ENCODE results near the gene TCF7L2. TPM values are rescaled to one million over a fixed set of nuclear protein-coding genes. Genes with fewer than 3 reads are reported as not detected.

Gene TCF7L2
- total and polyA plus RNA-seq, 9 donors, result 21.1 to 41.7 (median 34.5) TPM

DNA sequence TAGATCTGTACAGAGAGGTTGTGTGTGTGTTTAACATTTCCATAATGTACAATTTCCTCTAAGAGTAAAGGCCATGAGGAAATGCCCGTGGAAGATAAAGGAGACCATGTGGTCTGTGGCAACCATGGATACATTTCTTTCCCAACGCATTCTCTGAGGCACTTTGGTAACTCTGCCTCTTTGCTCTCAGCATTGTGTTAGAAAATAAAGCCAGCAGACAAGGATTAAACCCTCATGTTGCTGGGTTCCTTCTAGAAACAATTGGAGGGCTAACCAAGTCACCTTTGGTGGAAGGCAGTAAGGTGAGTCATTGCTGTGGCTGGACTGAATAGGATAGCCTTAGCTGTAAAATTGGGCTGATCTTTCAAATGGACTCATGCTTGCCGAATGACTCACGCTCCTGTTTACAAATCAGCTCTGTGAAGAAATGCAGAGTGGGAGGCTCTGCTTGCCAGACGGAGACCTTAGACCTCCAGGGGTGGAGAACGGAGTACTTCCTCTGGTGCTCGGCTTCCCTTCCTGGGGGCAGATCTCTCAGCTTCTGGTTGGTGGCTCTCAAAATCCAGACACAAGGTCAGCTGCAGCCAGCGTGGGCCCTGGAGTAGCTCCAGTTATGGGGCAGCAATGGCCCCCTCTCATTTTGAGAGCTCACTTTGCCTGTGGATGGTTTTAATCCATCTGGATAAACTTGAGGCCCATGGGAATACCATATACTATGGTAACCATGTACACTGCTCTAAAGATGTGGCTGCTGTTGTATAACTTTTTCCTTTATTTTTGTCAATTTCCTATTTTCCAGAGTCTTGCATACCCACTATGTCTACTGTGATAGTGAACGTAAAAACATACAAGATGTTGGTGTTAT, 137.3 kb downstream of the TCF7L2 start:
- no peaks in the 10 kb centered on the region for H3K36me3 ChIP-seq
- WGBS, 3 donors, result 17 to 26% (median 23%) methylated on average over 9 of the region's 9 CpGs
- TF ChIP-seq EP300 (IDR thresholded peaks at IDR 0.05), result no peak
- TF ChIP-seq POLR2A (IDR thresholded peaks at IDR 0.05), result no peak
- no peak for TF ChIP-seq CTCF (IDR thresholded peaks at IDR 0.05)
- no peak overlapping the region for H3K4me3 ChIP-seq
- intact Hi-C loops (cut with DNase I), result no loop called here
- no peak overlapping the region for H3K27ac ChIP-seq
- H3K9me3 ChIP-seq, result no peaks in the 10 kb centered on the region
- peak; percentile 50 to 79 (median 61) for DNase-seq
- H3K27me3 ChIP-seq, result no peaks in the 10 kb centered on the region
- H3K4me1 ChIP-seq (ENCODE audit: insufficient read depth), result peaks cover 11% of the 10 kb centered on the region

DNA sequence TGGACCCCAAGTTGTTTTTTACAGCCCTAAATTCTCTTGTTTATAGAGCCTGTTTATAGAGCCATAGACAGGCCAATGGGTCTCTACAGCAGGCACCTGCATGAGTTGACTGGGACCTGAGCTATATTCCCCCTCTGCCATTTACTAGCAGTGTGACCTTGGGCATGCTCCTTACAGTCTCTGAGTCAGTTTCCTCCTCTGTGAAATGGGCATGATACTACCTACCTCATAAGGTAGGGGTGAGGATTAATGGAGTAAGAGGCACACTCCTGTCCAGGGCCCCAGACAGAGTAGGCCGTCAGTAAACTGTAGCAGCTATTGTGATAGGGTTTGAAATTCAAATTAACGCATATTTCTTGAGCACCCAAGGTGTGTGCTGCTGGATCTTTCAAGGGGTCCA, 138.1 kb downstream of the TCF7L2 start:
- no peak overlapping the region for H3K4me3 ChIP-seq
- WGBS, 3 donors, result 95 to 98% (median 98%) methylated on average over 2 of the region's 2 CpGs

DNA sequence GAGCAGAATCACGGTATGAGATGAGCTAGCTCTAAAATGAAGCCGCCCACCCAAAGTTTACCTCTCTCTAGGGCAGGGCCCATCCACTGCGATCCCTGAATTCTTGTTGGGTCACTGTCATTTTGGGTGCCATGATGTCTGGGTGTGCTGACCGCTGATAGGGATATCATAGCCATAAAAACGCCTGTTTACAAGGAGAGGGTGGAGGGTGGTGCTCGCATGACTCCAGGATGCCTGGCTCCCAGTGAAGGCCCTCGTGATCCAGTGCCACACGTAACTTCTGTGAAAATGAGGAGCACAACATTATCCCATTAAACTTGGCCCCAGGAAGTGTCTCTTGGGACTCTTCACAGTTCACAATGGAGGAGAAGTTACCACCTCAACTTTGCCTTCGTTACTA, 139.5 kb downstream of the TCF7L2 start:
- intact Hi-C loops (cut with DNase I), result no loop called here
- Histone ChIP-seq H3K4me1 (ENCODE audit: insufficient read depth) (peaks cover 11% of the 10 kb centered on the region), H3K27ac (no peak overlapping the region), H3K36me3 (no peaks in the 10 kb centered on the region), H3K27me3 (no peaks in the 10 kb centered on the region), H3K4me3 (no peak overlapping the region), H3K9me3 (no peaks in the 10 kb centered on the region)
- TF ChIP-seq CTCF (IDR thresholded peaks at IDR 0.05) (no peak), POLR2A (IDR thresholded peaks at IDR 0.05) (no peak), EP300 (IDR thresholded peaks at IDR 0.05) (no peak)
- 93 to 95% (median 95%) methylated on average over 9 of the region's 9 CpGs for WGBS, 3 donors
- no peak for DNase-seq

More for the DNA sequence above, 138.1 kb downstream of the TCF7L2 start:
- Histone ChIP-seq H3K27ac (no peak overlapping the region), H3K27me3 (no peaks in the 10 kb centered on the region), H3K4me1 (ENCODE audit: insufficient read depth) (peaks cover 11% of the 10 kb centered on the region), H3K9me3 (no peaks in the 10 kb centered on the region), H3K36me3 (no peaks in the 10 kb centered on the region)
- TF ChIP-seq POLR2A (IDR thresholded peaks at IDR 0.05) (no peak), CTCF (IDR thresholded peaks at IDR 0.05) (no peak), EP300 (IDR thresholded peaks at IDR 0.05) (no peak)
- intact Hi-C loops (cut with DNase I), result no loop called here
- DNase-seq, result no peak

GRCh38 chr10:113091920-113092319, 141.9 kb downstream of the TCF7L2 start:
- no peak for DNase-seq
- H3K4me1 ChIP-seq (ENCODE audit: insufficient read depth), result peaks cover 10% of the 10 kb centered on the region
- WGBS, 3 donors, result 88 to 91% (median 89%) methylated on average over 4 of the region's 4 CpGs
- intact Hi-C loops (cut with DNase I), result loop anchor here in 1 of 4 donors (10.0 kb wide), 1 partner anchor 137 kb away; the partner anchor contains the start of gene TCF7L2
- no peak overlapping the region for H3K4me3 ChIP-seq
- no peaks in the 10 kb centered on the region for H3K9me3 ChIP-seq
- no peak for TF ChIP-seq EP300 (IDR thresholded peaks at IDR 0.05)
- no peak for TF ChIP-seq POLR2A (IDR thresholded peaks at IDR 0.05)
- TF ChIP-seq CTCF (IDR thresholded peaks at IDR 0.05), result no peak
- H3K27me3 ChIP-seq, result no peaks in the 10 kb centered on the region
- no peaks in the 10 kb centered on the region for H3K36me3 ChIP-seq
- H3K27ac ChIP-seq, result no peak overlapping the region

Measured in ovary (tissue), 9 donors.